HG03280 (cell line): ENCODE measurements around the gene ADAM15.

Experiments used
- ATAC-seq: cut with Tn5 transposase; IDR thresholded peaks from one replicate; pipeline ENCODE4 v1.9.1; 2021; ENCODE audit warnings: mild to moderate bottlenecking, moderate library complexity; ENCODE audit not compliant: unreplicated experiment

Gene ADAM15

DNA sequence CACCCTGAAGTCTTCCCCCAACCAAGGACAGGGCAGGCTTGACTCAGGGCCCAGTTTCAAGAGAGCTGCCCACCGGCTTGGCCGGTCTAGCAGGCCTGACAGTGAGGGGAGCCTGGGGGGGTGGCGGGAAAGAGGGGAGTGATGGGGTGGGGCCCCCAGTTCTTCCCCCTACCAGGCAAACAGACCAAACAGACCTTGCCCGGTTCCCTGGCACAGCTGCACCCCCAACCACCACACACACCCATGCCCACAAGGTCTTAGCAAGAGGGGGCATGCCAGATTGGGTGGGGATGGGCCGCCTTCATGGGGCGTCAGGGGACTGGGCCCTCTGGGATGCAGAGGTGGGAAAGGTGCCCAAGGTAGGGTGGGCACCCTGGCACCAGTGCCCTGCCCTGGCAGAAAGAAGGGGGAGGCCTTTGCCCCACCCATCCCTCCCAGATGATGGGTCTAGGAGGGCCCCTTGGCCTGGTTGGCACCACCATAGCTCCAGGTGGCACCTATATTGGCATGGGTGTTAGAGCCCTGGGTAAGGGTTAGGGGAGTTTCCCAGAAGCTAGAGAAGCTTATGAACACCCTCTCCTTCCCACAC, 39.6 kb upstream of the ADAM15 start:
- ATAC-seq = no peak

DNA sequence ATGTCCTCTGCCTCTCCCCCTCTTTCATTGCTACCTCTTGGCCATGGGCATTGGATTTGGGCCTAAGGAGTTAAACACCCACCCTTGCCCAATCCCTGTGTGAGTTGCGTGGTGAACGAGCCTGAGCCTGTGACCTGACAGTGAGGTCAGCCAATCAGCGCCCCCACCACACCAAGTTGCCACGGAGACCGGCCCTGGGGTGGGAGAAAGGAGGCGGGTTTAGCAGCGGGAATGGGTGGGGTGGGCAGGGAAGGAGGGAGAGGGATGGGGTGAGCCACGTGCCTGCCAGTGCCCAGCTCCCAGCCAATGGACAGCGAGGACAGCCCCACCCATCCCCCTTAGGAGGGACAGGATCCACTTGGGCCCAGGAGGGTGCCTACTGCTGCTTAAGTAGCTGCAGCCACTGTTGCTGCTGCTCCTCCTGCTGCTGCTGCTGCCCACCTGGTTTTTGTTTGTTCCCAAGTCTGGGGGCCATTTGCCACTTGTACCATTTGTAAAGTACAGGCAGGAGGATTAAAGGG, 39.0 kb upstream of the ADAM15 start:
- ATAC-seq = no peak

DNA sequence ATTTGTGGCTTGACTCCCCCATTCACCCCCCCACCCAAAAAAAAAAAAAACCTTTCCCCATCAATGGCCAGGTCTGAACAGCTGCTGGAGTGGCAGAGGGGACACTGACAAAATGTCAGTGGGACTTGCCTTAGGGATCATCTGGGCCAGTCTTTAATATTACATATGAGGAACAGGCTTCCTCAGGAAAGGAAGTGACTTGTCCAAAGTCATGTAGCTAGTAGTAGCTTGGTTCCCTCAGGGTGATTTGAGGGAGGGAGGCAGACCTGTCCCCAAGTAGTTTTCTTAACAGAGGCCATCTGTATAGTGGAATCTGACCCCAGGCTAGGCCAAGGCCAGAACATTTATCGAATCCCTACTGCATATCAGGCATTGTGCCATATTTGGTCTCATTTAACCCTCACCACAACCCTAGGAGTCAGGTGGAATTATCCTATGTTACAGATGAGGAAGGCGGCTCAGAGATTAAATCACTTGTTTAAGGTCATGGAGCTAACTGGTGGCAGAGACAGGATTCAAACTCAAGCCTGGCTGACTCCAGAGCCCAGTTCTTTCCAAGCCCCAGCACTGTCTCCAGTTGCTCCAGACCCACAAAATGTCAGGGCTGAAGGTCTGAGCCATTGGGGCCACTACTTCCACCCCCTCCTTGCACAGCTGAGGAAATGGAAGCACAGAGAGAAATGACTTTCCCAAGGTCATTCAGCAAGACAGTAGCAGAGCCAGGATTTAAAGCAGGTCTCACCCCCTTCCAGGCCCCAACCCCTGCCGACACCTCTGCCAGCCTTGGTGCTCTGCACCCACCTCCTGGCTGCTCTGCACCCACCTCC, 38.1 kb upstream of the ADAM15 start:
- ATAC-seq = no peak

DNA sequence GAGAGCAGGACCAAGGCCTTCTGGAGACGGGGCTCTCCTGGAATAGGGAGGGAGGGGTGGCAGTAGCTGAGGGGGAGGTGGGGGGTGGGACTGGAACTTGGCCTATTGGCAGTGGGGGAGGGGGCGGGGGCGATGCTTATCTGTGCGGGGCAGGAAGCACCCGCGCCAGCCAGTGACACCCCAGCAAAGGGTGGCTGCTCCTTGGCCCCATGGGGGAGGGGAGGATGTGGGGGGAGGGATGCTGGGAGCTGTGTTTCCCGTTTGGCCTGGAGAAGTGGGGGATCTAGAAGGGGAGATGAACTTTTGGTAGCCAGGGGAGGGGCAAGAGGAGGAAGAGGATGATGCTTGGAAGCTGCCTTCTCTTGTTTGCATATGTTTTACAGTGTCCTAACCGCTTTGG, 37.5 kb upstream of the ADAM15 start:
- no peak for ATAC-seq

DNA sequence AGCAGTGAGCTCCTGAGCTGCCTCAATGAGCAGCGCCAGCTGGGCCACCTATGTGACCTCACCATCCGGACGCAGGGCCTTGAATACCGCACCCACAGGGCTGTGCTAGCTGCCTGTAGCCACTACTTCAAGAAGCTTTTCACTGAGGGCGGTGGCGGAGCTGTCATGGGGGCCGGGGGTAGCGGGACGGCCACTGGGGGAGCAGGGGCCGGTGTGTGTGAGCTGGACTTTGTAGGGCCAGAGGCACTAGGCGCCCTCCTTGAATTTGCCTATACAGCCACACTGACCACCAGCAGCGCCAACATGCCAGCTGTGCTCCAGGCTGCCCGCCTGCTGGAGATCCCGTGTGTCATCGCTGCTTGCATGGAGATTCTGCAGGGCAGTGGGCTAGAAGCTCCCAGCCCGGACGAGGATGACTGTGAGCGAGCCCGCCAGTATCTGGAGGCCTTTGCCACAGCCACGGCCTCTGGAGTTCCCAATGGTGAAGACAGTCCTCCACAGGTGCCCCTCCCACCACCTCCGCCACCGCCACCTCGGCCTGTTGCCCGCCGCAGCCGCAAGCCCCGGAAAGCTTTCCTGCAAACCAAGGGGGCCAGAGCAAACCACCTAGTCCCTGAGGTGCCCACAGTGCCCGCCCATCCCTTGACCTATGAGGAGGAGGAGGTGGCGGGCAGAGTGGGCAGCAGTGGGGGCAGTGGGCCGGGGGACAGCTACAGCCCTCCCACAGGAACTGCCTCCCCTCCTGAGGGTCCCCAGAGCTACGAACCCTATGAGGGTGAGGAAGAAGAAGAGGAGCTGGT, 36.2 kb upstream of the ADAM15 start:
- no peak for ATAC-seq

DNA sequence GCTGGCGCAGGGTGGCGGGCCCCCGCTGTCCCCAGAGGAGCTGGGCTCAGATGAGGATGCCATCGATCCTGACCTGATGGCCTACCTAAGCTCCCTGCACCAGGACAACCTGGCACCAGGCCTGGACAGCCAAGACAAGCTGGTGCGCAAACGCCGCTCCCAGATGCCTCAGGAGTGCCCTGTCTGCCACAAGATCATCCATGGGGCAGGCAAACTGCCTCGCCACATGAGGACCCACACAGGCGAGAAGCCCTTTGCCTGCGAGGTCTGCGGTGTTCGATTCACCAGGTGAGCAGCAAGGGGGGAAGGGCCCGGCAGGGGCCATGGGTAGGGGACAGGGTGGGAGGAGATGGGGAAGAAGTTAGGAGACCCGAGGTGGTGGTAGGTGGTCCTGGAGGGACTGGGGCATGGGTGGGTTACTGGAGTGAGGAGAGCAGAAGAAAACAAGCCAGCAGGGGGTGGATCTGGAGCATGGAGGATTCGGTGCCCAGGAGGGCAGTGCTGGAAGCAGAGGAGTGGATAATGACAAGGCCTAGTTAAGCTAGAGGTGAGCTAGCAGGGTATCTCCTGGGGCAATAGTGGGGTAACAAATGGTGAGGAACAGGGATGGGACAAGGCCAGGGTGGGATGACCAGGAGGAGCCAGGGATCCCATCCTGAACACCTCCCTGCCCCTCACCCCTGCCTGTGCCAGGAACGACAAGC, 35.4 kb upstream of the ADAM15 start:
- ATAC-seq = no peak

DNA sequence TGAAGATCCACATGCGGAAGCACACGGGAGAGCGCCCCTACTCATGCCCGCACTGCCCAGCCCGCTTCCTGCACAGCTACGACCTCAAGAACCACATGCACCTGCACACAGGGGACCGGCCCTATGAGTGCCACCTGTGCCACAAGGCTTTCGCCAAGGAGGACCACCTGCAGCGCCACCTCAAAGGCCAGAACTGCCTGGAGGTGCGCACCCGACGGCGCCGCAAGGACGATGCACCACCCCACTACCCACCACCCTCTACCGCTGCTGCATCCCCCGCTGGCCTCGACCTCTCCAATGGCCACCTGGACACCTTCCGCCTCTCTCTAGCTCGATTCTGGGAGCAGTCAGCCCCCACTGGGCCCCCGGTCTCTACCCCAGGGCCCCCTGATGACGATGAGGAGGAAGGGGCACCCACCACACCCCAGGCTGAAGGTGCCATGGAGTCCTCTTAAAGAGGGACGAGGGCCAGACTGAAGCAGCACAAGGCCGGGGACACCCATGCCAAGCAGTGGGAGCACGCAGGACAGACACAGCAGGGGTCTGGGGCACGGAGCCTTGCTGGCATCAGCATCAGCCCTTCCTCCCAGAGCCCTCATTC, 34.8 kb upstream of the ADAM15 start:
- ATAC-seq = no peak

DNA sequence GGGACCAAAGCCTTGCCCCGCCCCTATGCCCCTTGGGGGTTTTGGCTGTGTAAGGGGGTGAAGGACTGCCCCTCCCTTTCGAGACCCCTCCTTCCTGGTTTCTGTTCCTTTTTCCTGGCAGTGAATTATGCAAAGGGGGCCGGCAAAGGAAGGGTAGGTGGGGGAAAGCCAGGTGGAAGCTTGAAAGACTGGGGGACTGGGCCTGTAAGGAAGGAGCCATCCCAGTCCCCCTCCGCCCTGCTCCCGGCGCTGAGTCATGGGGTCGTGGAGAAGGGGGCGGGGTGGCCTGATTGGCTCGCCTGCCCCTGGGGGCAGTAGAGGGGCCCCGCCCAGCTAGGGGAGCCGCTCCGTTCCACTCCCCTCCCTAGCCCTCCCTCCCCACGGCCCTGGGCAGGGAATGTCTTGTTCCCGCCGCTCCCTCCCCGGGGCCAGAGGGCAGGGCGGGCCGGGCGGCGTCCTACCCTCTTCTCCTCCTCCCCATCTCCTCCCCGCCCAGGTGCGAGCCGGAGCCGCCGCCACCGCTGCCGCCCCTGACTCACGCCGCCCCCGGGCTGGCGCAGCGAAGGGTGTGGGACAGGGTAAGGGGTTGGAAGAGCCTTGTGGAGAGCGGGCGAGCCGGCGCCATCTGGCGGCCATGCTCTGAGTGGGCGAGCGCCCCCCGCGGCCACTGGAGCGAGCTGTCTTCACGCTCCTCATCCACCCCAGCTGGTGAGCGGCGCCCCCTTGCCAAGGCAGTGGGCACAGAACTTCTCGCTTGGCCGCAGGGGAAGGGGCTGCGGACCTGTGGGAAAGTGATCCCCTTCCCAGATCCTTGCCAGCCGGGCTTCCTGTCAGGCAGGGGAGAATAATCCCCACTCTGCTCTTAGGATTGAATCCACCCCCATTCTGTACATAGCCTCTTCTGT, 33.8 kb upstream of the ADAM15 start:
- peak; percentile 70 for ATAC-seq

DNA sequence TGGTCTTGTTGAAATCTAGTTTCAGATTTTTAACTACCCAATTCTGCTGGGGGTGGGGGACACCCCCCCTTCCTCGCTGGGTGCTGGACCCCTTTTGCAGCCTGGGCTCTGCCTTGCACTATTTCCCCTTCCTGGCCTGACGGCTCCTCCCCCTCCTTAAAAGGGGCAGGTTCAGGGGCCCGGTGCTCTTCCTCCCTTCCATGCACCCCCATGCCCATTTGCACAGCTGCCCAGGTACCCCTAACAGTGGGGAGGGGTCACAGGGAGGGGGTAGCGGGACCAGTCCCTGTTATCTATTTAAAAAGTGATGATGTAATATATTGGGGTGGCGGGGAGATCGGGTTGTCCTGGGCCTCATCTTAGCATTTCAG, 33.2 kb upstream of the ADAM15 start:
- ATAC-seq = no peak

DNA sequence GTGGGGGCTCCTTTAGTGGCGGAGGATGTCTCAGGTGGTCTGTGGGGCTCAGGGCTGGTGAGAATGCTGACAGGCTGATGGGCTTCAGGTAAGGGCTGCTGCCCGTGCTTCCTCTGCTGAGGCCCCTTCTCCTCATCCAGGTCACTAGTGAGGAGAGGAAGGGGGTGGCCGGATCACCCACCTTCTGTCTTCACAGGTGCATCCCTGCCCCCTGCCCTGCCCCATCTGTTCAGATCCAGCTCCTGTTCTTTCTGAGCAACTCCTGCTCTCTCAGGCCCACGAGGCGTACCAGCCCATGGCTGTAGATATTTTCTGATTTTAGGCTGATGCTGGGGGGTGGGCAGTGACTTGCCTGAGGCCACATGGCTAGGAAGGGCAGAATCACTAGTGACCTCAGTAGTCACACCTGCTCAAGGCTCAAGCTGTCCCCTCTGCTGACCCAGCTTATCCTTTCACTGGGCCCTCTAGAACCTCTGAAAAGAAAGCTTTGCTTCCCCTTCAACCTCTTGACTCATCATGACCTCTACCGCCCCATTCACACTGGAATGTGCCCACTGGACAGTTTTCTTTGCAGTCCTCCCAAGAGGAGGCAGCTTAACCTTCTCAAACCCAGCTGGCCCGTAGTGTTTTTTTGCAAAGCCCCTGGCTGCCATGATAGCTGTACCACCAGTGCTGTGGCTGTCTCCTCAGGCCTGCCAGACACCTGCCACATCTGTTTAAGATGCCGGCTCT, 32.3 kb upstream of the ADAM15 start:
- no peak for ATAC-seq

DNA sequence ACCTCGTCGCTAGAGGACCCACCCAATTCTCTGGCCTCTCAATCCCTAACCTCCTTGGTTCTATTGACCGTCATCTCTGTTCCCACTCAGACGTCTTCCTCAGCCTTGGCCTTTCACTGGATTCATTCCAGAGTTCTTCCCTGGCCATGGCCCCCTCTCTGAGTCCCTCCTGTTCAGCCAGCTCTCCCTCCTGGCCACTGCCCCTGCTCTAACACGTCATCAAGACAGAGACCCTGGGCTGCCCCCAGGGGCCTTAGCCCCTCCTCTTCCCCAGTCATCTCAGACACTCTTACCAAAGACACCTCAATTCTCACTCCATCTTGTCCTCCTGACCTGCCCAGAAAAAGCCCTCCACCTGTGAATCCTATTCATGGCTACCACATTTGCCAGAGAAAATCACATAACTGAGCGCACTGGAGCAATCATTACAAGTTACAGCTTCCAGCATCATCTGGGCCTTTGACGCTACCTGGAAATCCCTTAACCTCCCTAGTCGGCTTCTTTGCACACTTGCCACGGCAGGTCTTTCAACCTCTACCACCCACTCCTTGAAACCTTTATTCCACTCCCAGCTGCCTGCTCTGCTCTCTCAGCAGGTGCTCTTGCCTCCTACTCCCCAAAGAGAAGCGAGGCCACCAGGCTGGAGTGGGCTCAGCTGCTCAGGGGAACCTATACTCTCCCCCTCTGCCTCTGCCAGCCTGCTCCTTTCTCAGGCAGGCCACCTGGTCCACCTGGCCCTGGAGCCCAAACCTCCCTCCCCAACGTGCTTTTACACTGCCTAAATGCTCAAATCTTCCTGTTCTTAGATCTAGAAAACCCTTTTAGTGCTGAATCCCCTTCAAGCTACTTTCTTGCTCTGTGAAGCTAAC, 31.5 kb upstream of the ADAM15 start:
- no peak for ATAC-seq

DNA sequence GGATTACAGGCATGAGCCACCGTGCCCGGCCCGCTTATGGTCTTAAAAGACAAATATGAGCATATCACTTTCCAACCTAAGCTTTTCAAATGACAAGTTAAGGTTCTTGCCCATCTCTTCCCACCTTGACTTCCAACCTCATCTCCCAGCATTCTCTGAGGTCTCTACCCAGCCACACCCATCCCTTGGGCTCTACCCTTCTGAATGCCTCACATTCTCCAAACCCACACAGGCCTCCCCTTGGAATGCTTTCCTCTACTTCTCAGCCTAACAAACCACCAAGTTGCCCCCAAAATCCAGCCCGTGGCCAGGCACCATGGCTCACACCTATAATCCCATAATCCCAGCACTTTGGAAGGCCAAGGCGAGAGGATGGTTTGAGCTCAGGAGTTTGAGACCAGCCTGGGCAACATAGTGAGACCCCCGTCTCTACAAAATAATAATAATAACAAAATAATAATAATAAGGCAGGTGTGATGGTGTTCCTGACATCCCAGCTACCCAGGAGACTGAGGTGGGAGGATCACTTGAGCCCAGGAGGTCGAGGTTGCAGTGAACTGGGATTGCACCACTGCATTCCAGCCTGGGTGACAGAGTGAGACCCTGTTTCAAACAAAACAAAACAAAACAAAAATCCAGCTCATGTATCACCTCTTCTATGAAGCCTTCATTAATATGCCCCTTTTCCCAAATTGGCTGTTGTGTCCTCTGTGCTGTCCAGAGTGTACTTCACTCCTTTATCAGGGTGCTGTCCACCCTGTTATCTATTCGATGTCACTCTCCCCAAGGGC, 28.8 kb upstream of the ADAM15 start:
- no peak for ATAC-seq

DNA sequence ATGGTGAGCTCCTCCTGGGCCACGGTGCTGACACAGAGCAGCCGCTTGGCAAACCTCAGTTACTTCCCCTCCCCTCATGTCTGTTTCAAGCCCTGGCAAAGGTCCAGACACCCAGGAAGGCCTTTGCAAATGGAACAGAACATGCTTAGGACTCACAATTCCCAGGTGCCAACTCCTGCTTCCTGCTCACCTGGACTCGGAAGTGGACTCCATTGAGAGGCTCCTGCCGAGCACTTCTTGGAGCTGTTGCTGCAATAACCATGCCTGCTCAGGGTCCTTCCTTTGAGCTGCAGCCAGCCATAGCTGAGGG, 28.2 kb upstream of the ADAM15 start:
- no peak for ATAC-seq

DNA sequence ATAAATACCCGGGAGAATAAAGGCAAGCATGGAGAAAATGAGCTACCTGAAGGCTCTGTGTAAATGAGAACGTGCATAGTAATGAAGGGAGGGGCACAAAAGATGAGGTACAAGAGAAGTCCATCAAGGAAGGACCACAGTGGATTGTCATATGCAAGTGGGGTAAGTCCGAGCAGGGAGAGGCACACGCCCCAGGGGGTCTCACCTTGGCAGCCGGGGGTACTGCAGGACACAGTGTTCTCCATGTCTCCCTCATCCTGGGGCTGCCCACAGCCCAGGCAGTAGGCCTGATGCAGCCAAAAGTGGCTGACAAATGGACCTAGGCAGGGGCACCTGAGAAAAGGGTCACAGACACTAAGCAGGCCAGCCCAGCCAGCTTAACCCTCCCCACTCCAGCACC, 27.5 kb upstream of the ADAM15 start:
- ATAC-seq = no peak

DNA sequence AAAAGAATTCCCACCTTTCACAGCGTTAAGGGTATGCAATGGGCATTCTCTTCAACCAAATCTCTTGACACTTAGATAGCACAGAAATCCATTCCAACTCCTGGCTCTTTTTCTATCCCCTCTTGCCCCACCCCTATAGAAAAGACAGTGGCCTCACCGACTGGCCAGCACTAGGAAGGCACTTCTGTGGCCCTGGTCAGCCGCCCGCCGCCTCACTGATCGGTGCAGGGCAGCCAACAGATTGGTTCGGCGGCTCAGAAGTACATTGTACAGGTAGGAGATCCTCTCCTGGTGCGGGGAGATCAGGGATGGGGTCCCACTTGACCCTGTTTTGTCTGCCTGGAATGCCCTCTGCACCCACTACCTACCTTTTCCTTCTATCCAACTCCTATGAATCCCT, 26.8 kb upstream of the ADAM15 start:
- ATAC-seq = no peak

DNA sequence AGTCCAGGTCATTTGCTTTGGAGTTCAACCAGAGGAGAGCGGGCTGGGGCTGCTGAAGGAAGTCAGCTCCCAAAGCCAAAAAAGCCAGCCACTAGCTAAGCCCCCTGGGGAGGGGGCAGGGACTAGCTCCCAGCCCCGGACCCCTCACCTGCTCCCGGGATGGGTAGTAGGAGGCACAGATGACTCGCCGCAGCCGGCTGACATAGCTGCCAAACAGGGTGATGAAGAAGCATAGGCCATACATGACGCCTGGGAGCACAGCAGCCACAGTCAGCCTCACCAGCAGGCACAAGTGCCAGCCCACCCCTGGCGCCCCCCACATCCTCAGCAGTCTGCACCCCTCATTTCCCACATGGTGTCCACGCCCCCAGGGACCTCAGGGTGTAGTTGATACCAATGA, 25.0 kb upstream of the ADAM15 start:
- ATAC-seq = no peak

DNA sequence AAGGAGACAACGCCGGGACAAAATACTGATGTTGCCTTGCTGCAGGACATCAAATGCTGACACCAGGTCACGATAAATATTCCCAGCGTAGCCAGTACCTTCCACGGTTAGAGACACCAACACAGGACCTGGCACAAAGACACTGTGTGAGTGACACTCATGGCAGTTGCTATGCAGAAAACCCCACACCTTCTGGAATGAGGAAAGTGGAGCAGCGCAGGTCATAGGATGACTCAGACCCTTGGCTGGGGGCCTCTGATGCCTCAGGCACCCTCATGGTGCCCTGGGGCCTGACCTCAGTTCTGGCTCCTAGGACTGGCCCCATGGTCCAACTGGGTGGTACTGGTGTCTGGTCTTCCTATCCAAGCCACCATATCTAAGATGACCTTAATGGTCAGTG, 24.5 kb upstream of the ADAM15 start:
- no peak for ATAC-seq
